GM10266 (cell line): ENCODE results near the gene PVR.
"Not testable (repeated sequence)": the region's sequence is repeated elsewhere in the genome, so short reads cannot be mapped to it uniquely, and the experiment has no call there.

ENCODE experiments used
- DNase-seq: peaks from one replicate; pipeline ENCODE4 v3.0.0; 2012; ENCODE audit errors: extremely low spot score
- CTCF ChIP-seq: IDR thresholded peaks from 2 replicates; pipeline ENCODE4 v1.5.1; 2012; ENCODE audit warnings: mild to moderate bottlenecking, low read depth; ENCODE audit not compliant: control insufficient read depth, insufficient read depth; ENCODE audit errors: missing control alignments

The PVR gene

DNA sequence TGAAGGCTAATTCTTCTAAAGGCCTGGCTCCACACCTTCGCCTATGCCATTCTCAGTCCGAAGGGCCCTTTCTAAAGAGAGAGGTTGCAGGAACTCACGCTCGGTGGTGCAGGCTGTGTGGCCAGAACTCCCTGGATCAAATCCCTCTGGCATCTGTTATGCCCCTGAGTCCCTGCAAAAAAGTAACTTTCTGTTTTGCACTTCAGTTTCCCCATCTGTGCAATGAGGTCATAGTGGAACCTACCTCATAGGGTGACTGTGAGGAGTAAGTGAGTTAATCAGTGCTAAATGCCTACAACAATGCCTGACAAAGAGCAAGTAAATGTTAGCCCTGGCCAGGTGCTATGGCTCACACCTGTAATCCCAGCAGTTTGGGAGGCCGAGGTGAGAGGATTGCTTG is 23.0 kb upstream of the PVR start:
- no peak for DNase-seq
- TF ChIP-seq CTCF: no peak

DNA sequence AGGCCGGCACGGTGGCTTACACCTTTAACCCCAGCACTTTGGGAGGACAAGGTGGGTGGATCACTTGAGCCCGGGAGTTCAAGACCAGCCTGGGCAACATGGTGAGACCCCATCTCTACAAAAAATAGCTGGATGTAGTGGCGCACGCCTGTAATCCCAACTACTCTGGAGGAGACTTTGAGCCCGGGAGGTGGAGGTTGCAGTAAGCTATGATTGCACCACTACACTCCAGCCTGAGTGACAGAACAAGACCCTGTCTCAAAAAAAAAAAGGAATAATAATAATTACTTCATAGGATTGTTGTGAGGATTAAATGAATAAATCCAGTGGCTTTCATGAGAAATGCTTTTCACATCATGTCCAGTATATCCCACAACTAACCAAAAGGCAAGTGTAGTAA is 22.3 kb upstream of the PVR start:
- no peak for TF ChIP-seq CTCF
- no peak for DNase-seq

GRCh38 chr19:44623080-44623479 is 20.6 kb upstream of the PVR start:
- TF ChIP-seq CTCF: no peak
- no peak for DNase-seq

- TF ChIP-seq CTCF: no peak
- no peak for DNase-seq
These were observed 20.1 kb upstream of the PVR start for GRCh38 chr19:44623626-44624025.

GRCh38 chr19:44624840-44625354 is 18.8 kb upstream of the PVR start:
- TF ChIP-seq CTCF: no peak
- no peak for DNase-seq

DNA sequence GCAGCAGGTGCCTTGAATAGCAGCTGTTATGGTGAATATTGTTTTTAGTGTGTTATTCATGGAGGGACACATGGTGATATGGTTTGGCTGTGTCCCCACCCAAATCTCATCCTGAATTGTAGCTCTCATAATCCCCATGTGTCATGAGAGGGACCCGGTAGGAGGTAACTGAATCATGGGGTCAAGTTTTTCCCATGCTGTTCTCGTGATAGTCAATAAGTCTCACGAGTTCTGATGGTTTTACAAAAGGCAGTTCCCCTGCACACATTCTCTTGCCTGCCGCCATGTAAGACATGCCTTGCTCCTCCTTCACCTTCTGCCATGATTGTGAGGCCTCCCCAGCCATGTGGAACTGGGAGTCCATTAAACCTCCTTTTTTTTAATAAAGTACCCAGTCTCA is 18.1 kb upstream of the PVR start:
- DNase-seq: not testable (repeated sequence)

GRCh38 chr19:44626048-44626624 is 17.6 kb upstream of the PVR start:
- DNase-seq: no peak

More at GRCh38 chr19:44626048-44626624, 17.6 kb upstream of the PVR start:
- TF ChIP-seq CTCF: no peak
